ENCODE measurements around the gene EFL1. TPM values are rescaled to one million over a fixed set of nuclear protein-coding genes. Genes with fewer than 3 reads are reported as not detected.

EFL1 gene
- total RNA-seq, 4 donors from 2014 or later, result 15.8 to 19.5 (median 16.4) TPM

- intact Hi-C loops (cut with DNase I), result no loop called here
- Histone ChIP-seq H3K4me1 (peaks cover 0 to 21% (median 6%) of the 10 kb centered on the region in 3 donors), H3K9me3 (no peaks in the 10 kb centered on the region), H3K27ac (peak overlapping the region in 1 of 4 donors; percentile 48), H3K27me3 (no peaks in the 10 kb centered on the region), H3K36me3 (peaks cover 0 to 4% (median 0%) of the 10 kb centered on the region in 3 donors), H3K4me3 (no peak overlapping the region)
- no peak for TF ChIP-seq POLR2A (IDR thresholded peaks at IDR 0.05)
- WGBS, 2 donors, result 51 to 58% methylated on average over 2 of the region's 2 CpGs
- no peak for DNase-seq
These were observed 84.5 kb downstream of the EFL1 start for GRCh38 chr15:82178061-82178460.

- no peak for DNase-seq
- intact Hi-C loops (cut with DNase I), result no loop called here
- H3K27me3 ChIP-seq, result no peaks in the 10 kb centered on the region
- peaks cover 0 to 17% (median 6%) of the 10 kb centered on the region in 3 donors for H3K4me1 ChIP-seq
- H3K9me3 ChIP-seq, result no peaks in the 10 kb centered on the region
- no peak for TF ChIP-seq POLR2A (IDR thresholded peaks at IDR 0.05)
- TF ChIP-seq CTCF (IDR thresholded peaks at IDR 0.05), result no peak
- H3K36me3 ChIP-seq, result peaks cover 0 to 4% (median 0%) of the 10 kb centered on the region in 3 donors
- peak overlapping the region in 2 of 4 donors; percentile 5 to 48 for H3K27ac ChIP-seq
- H3K4me3 ChIP-seq, result no peak overlapping the region
- WGBS, 2 donors, result 60 to 76% methylated on average over 3 of the region's 3 CpGs
These were observed 85.1 kb downstream of the EFL1 start for GRCh38 chr15:82177291-82178010.

- DNase-seq, result no peak
- no peaks in the 10 kb centered on the region for H3K9me3 ChIP-seq
- no peaks in the 10 kb centered on the region for H3K36me3 ChIP-seq
- intact Hi-C loops (cut with DNase I), result no loop called here
- H3K27me3 ChIP-seq, result no peaks in the 10 kb centered on the region
- WGBS, 2 donors, result 86 to 89% methylated on average over 2 of the region's 2 CpGs
- no peak overlapping the region for H3K27ac ChIP-seq
- H3K4me1 ChIP-seq, result peaks cover 0 to 17% (median 6%) of the 10 kb centered on the region in 3 donors
- H3K4me3 ChIP-seq, result no peak overlapping the region
- TF ChIP-seq POLR2A (IDR thresholded peaks at IDR 0.05), result no peak
- no peak for TF ChIP-seq CTCF (IDR thresholded peaks at IDR 0.05)
These were observed 86.0 kb downstream of the EFL1 start for GRCh38 chr15:82176542-82176941.

GRCh38 chr15:82174471-82175235 is 87.9 kb downstream of the EFL1 start:
- no peak for DNase-seq
- Histone ChIP-seq H3K4me3 (no peak overlapping the region), H3K27ac (no peak overlapping the region), H3K36me3 (no peaks in the 10 kb centered on the region), H3K4me1 (peaks cover 0 to 17% (median 6%) of the 10 kb centered on the region in 3 donors), H3K27me3 (no peaks in the 10 kb centered on the region), H3K9me3 (no peaks in the 10 kb centered on the region)
- TF ChIP-seq POLR2A (IDR thresholded peaks at IDR 0.05) (no peak), CTCF (IDR thresholded peaks at IDR 0.05) (no peak)
- WGBS, 2 donors, result 90 to 91% methylated on average over 5 of the region's 5 CpGs
- intact Hi-C loops (cut with DNase I), result no loop called here

- Histone ChIP-seq H3K27me3 (no peaks in the 10 kb centered on the region), H3K4me3 (no peak overlapping the region), H3K27ac (no peak overlapping the region), H3K4me1 (peaks cover 0 to 11% (median 3%) of the 10 kb centered on the region in 3 donors), H3K9me3 (no peaks in the 10 kb centered on the region), H3K36me3 (peaks cover 0 to 7% (median 0%) of the 10 kb centered on the region in 3 donors)
- TF ChIP-seq CTCF (IDR thresholded peaks at IDR 0.05) (no peak), POLR2A (IDR thresholded peaks at IDR 0.05) (no peak)
- 95 to 100% methylated on average over 1 of the region's 1 CpG for WGBS, 2 donors
- no peak for DNase-seq
- intact Hi-C loops (cut with DNase I), result no loop called here
These were observed 89.4 kb downstream of the EFL1 start for GRCh38 chr15:82173108-82173507.
